GM10266 (cell line): ENCODE results near the gene GPATCH11.

Experiments
- DNase-seq: peaks from one replicate; pipeline ENCODE4 v3.0.0; 2012; ENCODE audit errors: extremely low spot score
- TF ChIP-seq, protein P1 (sequence below): IDR thresholded peaks from 2 replicates; pipeline ENCODE4 v1.5.1; 2012; ENCODE audit warnings: mild to moderate bottlenecking, low read depth; ENCODE audit not compliant: control insufficient read depth, insufficient read depth; ENCODE audit errors: missing control alignments

Gene GPATCH11

DNA sequence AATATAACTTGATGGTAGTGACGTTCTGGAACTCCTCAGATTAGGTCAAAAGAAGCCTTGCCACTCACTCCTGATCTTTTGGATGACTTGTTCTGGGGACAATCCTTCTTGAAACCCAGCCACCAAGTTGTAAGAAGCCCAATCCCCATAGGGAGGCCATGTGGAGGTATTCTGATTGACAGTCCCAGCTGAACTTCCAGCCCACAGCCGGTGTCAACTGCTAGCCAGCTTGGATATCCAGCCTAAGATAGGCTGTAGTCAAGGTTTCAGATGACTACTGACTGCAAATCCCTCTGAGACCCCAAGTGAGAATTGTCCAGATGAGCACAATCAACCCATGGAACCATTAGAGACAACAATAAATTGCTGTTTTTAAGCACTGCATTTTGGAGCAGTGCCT is 41.1 kb downstream of the GPATCH11 start:
- DNase-seq: no peak
- TF ChIP-seq, protein P1, sequence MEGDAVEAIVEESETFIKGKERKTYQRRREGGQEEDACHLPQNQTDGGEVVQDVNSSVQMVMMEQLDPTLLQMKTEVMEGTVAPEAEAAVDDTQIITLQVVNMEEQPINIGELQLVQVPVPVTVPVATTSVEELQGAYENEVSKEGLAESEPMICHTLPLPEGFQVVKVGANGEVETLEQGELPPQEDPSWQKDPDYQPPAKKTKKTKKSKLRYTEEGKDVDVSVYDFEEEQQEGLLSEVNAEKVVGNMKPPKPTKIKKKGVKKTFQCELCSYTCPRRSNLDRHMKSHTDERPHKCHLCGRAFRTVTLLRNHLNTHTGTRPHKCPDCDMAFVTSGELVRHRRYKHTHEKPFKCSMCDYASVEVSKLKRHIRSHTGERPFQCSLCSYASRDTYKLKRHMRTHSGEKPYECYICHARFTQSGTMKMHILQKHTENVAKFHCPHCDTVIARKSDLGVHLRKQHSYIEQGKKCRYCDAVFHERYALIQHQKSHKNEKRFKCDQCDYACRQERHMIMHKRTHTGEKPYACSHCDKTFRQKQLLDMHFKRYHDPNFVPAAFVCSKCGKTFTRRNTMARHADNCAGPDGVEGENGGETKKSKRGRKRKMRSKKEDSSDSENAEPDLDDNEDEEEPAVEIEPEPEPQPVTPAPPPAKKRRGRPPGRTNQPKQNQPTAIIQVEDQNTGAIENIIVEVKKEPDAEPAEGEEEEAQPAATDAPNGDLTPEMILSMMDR: no peak

DNA sequence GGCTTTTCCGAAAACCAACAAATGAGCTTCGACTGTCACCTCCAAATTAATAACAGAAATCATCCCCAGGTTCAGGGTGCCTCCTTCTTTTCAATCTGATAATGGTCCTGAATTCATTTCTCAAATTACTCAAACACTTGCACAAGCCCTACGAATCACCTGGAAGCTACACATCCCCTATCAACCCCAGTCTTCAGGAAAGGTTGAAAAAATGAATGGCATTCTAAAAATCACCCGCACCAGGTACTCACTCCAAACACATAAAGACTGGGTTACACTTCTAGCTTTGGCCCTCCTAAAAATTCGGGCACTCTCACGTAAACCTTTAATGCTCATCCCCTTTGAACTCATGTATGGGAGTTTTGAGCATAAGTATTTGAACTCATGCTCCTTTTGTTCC is 48.6 kb downstream of the GPATCH11 start:
- DNase-seq: no peak
- TF ChIP-seq, protein P1: no peak

DNA sequence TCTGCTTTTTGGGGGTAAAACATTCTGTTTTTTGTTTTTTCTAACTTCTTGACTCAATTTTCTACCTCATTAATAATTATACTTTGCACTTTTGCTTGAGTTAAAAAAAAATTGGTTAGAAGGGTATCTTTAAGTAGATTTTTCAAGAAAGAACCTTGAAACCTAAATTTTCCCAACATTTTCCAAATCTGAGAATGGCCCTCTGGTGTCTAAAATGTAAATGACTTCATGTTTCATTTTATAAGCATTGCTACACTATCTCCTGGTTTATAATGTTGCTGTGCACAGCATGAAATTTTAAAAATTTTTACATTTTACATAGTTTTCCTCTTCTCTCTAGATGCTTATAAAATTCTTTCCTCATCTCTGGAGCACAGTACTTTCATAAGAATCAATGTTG is 58.2 kb downstream of the GPATCH11 start:
- TF ChIP-seq, protein P1: no peak
- no peak for DNase-seq

DNA sequence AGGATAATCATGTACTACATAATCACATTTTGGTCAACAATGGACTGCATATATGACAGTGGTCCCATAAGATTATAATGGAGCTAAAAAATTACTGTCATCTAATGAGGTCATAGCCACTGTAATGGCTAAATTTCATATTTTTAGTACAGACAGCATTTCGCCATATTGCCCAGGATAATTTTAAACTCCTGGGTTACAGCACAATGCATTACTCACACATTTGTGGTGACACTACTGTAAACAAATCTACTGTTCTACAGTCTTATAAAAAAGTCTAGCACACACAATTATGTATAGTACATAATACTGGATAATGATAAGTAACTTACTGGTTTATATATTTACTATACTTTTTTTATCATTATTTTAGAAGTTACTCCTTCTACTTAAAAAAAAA is 59.7 kb downstream of the GPATCH11 start:
- DNase-seq: no peak
- TF ChIP-seq, protein P1: no peak

DNA sequence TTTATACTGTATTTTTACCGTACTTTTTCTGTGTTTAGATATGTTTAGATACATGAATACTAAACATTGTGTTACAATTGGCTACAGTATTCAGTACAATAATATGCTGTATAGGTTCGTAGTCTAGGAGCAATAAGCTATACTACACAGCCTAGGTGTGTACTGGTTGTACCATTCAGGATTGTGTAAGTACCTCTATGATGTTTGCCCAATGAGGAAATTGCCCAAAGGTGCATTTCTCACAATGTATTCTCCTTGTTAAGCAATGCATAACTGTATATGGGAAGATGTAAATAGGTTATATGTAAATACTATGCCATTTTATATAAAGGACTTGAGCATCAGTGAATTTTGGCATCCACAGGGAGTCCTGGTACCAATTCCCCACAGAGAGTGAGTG is 61.7 kb downstream of the GPATCH11 start:
- TF ChIP-seq, protein P1: no peak
- DNase-seq: no peak

DNA sequence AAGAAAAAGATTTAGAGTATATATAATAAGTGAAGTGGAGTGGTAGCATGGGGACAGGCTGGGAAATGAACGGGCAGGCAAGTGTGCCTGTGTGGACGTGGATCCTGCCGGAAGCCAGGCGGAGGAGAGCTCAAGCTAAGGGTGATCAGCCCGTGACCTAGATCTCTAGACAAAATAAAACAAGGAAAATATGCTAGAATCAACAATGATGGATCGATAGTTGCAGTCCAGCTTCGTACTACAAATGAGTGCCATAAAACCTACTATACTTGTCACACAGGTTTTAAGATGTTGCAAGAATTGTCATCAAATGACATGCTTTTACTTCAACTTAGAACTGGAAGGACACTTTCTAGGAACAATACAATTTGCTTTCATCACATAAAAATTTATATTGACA is 64.0 kb downstream of the GPATCH11 start:
- DNase-seq: no peak
- TF ChIP-seq, protein P1: no peak
